GM19468 (cell line): Measurements from ENCODE around the gene SUGP1.

ENCODE experiments used
- ATAC-seq: cut with Tn5 transposase; IDR thresholded peaks from one replicate; pipeline ENCODE4 v1.9.1; 2021; ENCODE audit warnings: mild to moderate bottlenecking, moderate library complexity, moderate number of reproducible peaks; ENCODE audit not compliant: unreplicated experiment; ENCODE audit errors: extremely low read depth

SUGP1 gene

GRCh38 chr19:19304186-19304965 is 15.9 kb downstream of the SUGP1 start:
- no peak for ATAC-seq

GRCh38 chr19:19303411-19303810 is 16.9 kb downstream of the SUGP1 start:
- no peak for ATAC-seq

- ATAC-seq = no peak
Measured at GRCh38 chr19:19300613-19301012, 19.7 kb downstream of the SUGP1 start.

GRCh38 chr19:19297759-19298158 is 22.6 kb downstream of the SUGP1 start:
- no peak for ATAC-seq

- ATAC-seq = no peak
Measured at GRCh38 chr19:19296953-19297689, 23.2 kb downstream of the SUGP1 start.

GRCh38 chr19:19294914-19295313 is 25.4 kb downstream of the SUGP1 start:
- ATAC-seq = no peak

GRCh38 chr19:19292607-19293006 is 27.7 kb downstream of the SUGP1 start:
- no peak for ATAC-seq

GRCh38 chr19:19285686-19286085 is 34.6 kb downstream of the SUGP1 start:
- ATAC-seq = no peak

GRCh38 chr19:19280561-19280960 is 39.7 kb downstream of the SUGP1 start:
- ATAC-seq = no peak

GRCh38 chr19:19279853-19280252 is 40.5 kb downstream of the SUGP1 start:
- no peak for ATAC-seq

- ATAC-seq = no peak
Measured at GRCh38 chr19:19279062-19279612, 41.2 kb downstream of the SUGP1 start.

GRCh38 chr19:19278315-19278714 is 42.0 kb downstream of the SUGP1 start:
- no peak for ATAC-seq

- no peak for ATAC-seq
Measured at GRCh38 chr19:19276851-19277250, 43.5 kb downstream of the SUGP1 start.

- ATAC-seq = no peak
Measured at GRCh38 chr19:19276386-19276785, 43.9 kb downstream of the SUGP1 start.

- ATAC-seq = no peak
Measured at GRCh38 chr19:19274716-19275565, 45.4 kb downstream of the SUGP1 start.

- no peak for ATAC-seq
Measured at GRCh38 chr19:19274146-19274545, 46.2 kb downstream of the SUGP1 start.

GRCh38 chr19:19271828-19272599 is 48.3 kb downstream of the SUGP1 start:
- no peak for ATAC-seq

- ATAC-seq = no peak
Measured at GRCh38 chr19:19270749-19271571, 49.3 kb downstream of the SUGP1 start.
